ENCODE results near the gene AADACL4. TPM values are rescaled to one million over a fixed set of nuclear protein-coding genes. Genes with fewer than 3 reads are reported as not detected.

AADACL4 gene
- total and polyA plus RNA-seq, 10 of the 15 experiments (the other 5 are each of a cell fraction or from before 2014, with no cell fraction given): not detected

- H3K4me3 ChIP-seq: peak overlapping the region; percentile 67
- H3K27ac ChIP-seq (ENCODE audit: control insufficient read depth, insufficient read depth): no peak overlapping the region
- ChIA-PET SMC1A (ENCODE audit: uncharacterized antibody, unreplicated experiment) (interaction anchor here (0.6 to 4.9 kb wide), 17 partner anchors 17 to 1472 kb away, joined by 3 to 49 read pairs (median 5); no protein-coding TSS in a partner anchor), POLR2A (interaction anchor here (0.6 to 1.7 kb wide), 4 partner anchors 15 to 275 kb away, joined by 3 to 4 read pairs (median 3); no protein-coding TSS in a partner anchor), RAD21 (ENCODE audit: unreplicated experiment) (interaction anchor here (0.7 to 5.0 kb wide), 16 partner anchors 17 to 525 kb away, joined by 3 to 50 read pairs (median 6); no protein-coding TSS in a partner anchor), CTCF (interaction anchor here (0.7 to 6.1 kb wide), 23 partner anchors 17 to 494 kb away, joined by 3 to 63 read pairs (median 4); no protein-coding TSS in a partner anchor)
- DNase-seq (ENCODE audit: low read depth, low spot score): no peak
- H4K20me1 ChIP-seq (ENCODE audit: control insufficient read depth, insufficient read depth): no peaks in the 10 kb centered on the region; the same call in 1 of the 2 replicates
- no peak for FAIRE-seq
- H3K9ac ChIP-seq (ENCODE audit: control insufficient read depth, insufficient read depth, low read length): no peak overlapping the region
- H3K27me3 ChIP-seq (replicated peaks in 1 of 2; ENCODE audit: control insufficient read depth in 2 of 2, insufficient read depth in 2 of 2, low read length in 1 of 2): peaks cover 4 to 13% of the 10 kb centered on the region in 2 experiments
- H3K4me1 ChIP-seq (ENCODE audit: control insufficient read depth, insufficient read depth, low read length): peaks cover 19% of the 10 kb centered on the region
- intact Hi-C loops (cut with micrococcal nuclease; ENCODE audit: unreplicated experiment) (no loop called here), in situ Hi-C loops (cut with MboI) (loop anchor here (5.0 kb wide), 2 partner anchors 307 to 347 kb away; no protein-coding TSS in a partner anchor)
- H3K4me2 ChIP-seq (ENCODE audit: control insufficient read depth, insufficient read depth): peak overlapping the region; percentile 83
- no peaks in the 10 kb centered on the region for H3K79me2 ChIP-seq (ENCODE audit: control insufficient read depth, insufficient read depth, low read length)
- ATAC-seq: peak; percentile 18
- BruUV-seq (replicated peaks): no TSS peak
- TF ChIP-seq FOXK2 (IDR thresholded peaks at IDR 0.05) (0 out of 2 replicates have a peak, but pooled peaks have one; percentile 1), IRF4 (IDR thresholded peaks at IDR 0.05; ENCODE audit: low read depth, low read length) (no peak), BHLHE40 (IDR thresholded peaks at IDR 0.05; ENCODE audit: borderline replicate concordance in 1 of 2, low read depth in 2 of 2, low read length in 1 of 2) (peak in 1 of 2 experiments; percentile 47; a peak in 1 of 4 replicates)
- H3K36me3 ChIP-seq (ENCODE audit: control insufficient read depth in 2 of 2, insufficient read depth in 2 of 2, low read length in 1 of 2): no peaks in the 10 kb centered on the region
- H3K9me3 ChIP-seq (replicated peaks; ENCODE audit: control insufficient read depth, insufficient read depth, low read length): no peaks in the 10 kb centered on the region
- 1% methylated on average over 30 of the region's 30 CpGs for WGBS (ENCODE audit: insufficient coverage, insufficient replicate concordance, low lambda C conversion rate, missing lambda C conversion rate)
- H2AFZ ChIP-seq (ENCODE audit: control insufficient read depth, low read depth, low read length): peak overlapping the region; percentile 13; the same call in 1 of the 2 replicates
These were observed 24.7 kb upstream of the AADACL4 start for GRCh38 chr1:12618965-12619791.

All from GM12878 (cell line).